ENCODE measurements around the gene MICALL1.
"Not testable (repeated sequence)": the region's sequence is repeated elsewhere in the genome, so short reads cannot be mapped to it uniquely, and the experiment has no call there.

Gene MICALL1

DNA sequence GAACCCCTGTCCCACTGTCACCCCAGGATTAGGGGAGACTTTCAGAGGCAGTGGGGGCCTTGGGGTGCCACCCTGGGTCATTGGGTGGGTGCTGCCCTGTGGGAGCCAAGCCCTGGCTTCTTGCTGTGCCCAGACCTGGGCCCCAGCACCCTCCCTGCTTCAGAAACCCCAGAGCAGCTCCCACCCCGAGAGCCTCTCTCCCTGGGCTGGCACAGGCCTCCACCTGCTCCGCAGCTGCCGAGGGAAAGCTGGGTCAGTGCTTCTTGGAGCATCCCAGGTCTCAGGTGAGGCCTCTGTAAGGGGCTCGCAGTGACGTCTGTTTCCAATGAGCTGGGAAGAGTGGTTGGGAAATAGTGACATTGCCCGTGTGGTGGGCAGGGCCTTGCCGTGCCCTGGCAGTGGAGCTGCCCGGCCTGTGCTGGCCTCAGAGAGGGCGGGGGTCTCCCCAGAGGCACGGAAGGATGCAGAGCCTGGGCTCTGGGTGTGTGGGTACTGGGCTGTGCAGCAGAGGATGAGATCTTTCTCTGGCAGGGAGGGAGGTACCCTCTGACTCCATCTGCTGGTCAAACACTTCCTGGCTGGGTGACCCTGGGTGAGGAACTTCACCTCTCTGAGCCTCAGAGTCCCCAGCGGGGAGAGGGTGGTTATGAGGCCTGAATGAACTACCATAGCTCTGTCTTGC is 24.3 kb downstream of the MICALL1 start:
- no peak for DNase-seq

DNA sequence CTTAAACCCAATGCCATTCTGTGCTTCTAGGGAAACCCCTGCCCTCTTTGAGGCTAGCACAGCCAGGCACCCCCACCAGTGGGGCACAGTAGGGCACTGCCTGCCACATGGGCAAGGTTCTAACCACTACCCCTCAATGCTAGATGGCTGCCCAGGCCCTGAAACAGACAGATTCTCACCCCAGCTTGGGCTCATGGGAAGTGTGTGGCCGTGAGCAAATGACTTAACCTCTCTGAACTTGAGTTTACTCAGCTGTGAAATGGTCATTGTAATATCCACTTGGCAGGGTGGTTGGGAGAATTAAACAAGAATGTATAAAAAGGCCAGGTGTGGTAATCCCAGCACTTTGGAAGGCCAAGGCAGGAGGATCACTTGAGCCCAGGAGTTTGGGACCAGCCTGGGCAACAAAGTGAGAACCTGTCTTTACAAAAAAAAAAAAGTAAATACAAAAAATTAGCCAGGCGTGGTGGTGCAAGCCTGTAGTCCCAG is 24.9 kb downstream of the MICALL1 start:
- no peak for DNase-seq

DNA sequence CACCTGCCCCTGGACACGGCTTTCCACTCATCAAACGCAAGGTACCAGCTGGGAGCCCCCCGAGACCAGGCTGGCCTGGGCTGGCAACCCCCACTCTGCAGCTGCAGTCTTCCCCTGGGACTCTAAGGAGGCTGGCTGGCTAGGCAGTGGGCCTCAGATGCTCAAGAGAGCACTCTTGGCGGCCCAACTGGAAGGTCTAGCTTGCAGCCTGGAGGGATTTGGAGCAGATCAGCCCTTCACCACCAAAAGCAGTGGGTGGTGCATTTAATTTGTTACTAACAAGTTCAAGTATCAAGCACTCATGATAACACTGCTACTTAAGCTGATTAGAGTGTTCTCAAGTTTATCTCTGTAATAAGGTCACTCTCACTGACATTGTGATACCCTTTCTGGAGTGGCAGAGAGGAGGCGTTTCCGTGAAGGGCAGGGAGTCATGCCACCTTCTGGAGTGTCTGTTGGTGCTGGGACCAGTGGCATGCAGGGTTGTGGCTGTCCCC is 25.8 kb downstream of the MICALL1 start:
- no peak for DNase-seq

DNA sequence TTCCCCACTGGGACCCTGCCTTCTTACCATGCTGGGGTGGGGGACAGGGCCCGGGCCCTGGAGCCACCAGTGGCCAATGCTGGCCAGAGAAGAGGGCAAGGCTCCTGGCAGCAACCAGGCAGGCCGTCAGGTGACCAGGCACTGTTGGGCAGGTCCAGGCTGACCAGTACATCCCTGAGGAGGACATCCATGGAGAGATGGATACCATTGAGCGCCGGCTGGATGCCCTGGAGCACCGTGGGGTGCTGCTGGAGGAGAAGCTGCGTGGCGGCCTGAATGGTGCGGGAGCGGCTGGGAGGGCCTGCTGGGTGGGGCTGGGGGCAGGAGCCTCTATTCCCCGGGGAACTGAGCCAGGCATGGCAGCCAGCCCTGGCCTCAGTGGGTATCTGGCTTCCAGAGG is 26.3 kb downstream of the MICALL1 start:
- DNase-seq: no peak

DNA sequence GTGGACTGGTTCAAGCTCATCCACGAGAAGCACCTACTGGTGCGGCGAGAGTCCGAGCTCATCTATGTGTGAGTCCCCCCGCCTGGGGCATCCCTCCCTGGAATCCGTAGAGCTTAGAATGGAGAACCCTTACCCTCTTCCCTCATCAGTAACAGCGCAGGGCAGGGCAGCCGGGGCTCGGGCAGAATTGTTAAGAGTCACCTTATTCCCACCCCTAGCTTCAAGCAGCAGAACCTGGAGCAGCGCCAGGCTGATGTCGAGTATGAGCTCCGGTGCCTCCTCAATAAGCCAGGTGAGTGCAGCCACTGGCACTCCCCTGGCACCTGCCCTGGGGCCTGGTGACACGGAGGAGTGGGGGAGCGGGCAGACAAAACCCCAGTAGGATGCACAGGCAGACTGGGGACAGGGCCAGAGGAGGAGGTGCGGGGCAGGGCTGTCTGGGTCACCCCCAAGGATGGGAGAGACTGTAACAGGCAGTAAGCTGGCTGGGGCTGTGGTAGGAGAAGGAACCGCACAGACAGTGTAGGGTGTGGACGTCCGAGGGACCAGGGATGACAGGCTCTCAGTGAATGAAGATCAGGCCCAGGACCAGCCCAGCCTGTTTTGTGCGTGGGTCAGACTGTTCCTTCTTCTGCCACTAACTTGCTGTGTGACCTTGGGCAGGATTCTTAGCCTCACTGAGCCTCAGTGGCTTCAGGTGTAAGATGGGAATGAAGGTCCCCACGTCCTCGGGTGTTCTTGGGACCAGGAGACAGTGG is 26.9 kb downstream of the MICALL1 start:
- DNase-seq: peak; percentile 14

DNA sequence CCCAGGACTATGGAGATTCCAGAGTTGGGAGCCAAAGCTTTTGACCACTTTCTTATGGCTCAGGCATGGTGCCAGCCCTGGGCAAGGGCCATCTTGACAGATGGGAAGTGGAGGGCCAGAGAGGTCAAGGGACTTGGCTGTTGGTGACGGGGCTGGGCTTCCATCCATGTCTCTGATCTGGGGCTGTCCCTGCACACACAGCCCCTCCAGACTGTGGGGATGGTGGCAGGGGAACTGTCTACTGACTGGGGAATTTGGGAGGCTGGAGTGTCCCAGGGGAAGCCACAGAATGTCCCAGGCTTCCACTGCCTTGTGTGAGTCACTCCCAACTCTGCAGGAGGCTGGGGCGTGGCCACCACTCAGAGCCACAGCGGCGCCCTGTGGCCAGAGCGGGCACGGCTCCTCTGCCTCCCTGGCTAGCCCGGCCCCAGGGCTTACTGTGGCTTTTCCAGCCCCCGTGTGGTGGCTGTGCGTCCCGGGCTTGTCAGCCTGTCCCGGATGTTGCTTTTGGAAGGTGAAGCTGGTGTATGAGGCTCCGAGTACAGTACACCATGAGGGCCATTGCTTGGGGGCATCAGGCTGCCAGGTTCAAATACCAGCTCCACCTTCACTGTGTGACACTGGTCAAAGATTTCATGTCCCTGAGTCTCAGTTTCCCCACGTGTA is 27.7 kb downstream of the MICALL1 start:
- DNase-seq: peak; percentile 18

DNA sequence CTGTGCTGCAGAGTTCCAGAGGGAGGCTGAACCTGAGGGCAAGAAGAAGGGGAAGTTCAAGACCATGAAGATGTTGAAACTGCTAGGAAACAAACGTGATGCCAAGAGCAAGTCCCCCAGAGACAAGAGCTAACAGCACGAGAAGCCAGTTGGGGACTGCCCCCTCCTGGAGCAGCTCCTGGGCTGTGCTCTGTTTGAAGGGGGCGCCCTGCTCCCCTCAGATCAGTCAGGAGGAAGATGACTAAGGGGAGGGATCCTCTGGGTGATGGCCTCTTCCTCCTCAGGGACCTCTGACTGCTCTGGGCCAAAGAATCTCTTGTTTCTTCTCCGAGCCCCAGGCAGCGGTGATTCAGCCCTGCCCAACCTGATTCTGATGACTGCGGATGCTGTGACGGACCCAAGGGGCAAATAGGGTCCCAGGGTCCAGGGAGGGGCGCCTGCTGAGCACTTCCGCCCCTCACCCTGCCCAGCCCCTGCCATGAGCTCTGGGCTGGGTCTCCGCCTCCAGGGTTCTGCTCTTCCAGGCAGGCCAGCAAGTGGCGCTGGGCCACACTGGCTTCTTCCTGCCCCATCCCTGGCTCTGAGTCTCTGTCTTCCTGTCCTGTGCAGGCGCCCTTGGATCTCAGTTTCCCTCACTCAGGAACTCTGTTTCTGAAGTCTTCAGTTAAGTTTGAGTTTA is 34.7 kb downstream of the MICALL1 start:
- DNase-seq: no peak

DNA sequence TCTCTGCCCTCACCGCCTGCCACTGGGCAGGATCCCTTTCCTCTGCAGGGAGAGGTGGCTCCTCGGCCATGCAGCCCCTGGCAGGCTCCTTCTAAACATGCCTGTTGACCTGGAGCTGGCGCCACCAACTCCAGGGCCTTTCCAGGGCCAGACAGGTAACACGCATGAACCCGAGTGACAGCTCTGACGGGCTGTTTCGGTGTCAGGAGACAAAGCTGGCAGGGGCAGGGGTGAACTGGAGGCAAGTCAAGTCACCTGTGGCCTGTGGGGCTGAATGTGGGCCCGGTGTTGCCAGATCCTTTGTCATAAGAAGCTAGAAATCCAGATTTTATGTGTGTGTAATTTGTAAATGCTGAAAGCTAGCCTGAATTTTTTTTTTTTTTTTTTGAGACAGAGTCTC is 36.0 kb downstream of the MICALL1 start:
- no peak for DNase-seq

DNA sequence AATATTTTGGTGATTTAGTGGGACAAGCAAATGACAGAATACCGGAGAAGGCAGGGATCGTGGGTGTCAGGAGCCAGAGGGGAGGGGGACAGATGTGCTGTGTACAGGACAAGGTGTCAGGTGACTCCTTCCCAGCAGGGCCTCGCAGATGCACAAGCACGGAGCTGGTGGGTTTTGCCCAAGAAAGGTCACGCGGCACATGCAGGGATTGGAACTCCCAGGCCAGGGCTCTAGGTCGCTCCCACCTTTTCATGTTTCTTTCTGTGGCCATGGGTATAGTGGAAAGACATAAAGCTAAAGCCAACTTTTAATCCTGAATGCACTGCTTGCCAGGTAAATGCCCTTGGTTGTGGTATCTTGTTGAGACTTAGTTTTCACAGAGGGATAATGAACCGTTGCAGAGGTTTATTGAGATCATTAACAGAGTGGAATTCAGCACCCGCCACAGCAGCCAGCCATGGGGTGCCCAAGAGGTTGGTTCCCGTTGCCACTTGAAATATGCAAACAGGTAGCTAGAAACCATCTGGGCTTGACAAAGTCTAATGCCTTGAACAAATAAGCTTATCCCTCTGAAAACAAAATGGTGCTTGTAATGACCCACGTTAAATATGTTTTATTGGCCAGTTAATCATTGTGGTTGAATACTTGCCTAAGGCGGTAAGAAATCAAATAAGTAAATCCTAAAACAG is 37.2 kb downstream of the MICALL1 start:
- no peak for DNase-seq

DNA sequence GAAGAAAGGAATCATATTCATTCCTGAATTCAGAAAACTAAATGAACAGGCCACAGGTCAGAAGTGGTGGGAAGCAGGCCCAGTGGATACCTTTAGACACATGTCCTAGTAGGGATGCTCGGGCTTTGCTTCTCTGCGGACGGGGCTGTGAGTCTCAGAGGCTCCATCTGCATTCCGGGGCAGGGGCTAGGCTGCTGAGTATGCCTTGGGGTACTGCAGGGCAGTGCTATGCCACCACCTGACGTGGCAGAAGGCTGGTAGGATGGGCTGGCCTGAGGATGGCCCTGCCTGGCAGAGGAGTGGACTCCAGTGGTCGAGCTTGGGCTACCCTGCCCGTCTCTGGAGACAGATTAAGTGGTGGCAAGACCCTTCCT is 37.7 kb downstream of the MICALL1 start:
- DNase-seq: no peak

DNA sequence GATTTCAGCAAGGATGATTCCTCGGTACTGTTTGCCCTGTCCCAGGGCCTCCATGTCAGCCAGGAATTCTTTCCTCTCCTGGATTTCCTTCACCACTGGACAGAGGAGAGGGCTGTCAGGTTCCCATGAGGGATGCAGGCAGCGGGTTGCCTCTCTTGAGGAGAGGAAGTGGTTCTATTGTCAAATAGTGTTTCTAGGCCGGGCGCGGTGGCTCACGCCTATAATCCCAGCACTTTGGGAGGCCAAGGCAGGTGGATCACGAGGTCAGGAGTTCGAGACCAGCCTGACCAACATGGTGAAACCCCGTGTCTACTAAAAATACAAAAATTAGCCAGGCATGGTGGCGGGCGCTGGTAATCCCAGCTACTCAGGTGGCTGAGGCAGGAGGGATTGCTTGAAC is 38.3 kb downstream of the MICALL1 start:
- not testable (repeated sequence) for DNase-seq

DNA sequence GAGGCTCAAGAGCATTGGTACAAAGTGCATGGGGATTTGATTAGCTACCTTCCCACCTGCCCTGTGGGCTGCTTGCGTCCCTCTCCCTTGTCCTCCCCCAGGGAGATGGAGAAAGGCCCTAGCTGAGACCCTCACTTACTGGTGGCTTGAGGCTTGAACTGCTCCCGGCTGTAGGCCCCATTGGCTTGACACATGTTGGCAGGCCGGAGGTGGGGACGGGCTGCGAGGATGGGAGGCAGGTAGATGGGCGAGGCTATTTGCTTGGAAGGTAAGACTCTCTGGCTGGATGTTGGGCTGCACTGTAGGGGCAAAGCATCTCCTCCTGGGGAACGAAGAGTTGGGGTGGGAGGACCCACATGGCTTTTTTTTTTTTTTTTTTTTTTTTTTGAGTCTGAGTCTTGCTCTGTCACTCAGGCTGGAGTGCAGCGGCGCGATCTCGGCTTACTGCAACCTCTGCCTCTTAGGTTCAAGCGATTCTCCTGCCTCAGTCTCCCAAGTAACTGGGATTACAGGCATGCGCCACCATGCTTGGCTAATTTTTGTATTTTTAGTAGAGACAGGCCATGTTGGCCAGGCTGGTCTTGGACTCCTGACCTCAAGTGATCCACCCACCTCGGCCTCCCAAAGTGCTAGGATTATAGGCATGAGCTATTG is 41.2 kb downstream of the MICALL1 start:
- DNase-seq: not testable (repeated sequence)

DNA sequence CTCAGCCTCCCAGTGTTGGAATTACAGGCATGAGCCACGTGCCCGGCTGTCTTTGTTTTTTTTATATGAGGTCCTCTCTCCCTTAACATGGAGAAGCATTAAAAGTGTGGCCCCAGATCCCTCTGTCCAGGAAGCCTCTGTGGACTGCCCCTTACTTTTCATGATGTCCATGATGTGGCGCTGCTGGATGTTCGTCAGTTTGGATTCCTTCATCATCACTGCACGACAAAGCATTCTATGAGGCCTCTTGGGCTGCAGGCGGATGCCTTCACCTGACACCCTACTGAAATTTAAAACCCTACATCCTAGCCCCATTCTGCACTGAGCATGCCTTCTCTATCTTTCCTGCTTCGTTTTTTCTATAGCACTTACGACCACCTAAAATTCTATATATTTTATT is 45.2 kb downstream of the MICALL1 start:
- DNase-seq: no peak

DNA sequence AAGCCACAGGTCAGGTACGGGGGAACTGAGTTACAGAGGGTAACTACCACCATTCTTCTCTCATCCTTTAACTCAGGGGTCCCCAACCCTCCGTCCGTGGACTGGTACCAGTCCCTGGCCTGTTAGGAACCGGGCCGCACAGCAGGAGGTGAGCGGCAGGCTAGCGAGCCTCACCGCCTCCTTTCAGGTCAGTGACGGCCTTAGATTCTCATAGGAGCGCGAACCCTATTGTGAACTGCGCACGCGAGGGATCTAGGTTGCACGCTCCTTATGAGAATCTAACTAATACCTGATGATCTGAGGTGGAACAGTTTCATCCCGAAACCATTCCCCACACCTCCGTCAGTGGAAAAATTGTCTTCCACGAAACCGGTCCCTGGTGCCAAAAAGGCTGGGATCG is 46.5 kb downstream of the MICALL1 start:
- DNase-seq: not testable (repeated sequence)

DNA sequence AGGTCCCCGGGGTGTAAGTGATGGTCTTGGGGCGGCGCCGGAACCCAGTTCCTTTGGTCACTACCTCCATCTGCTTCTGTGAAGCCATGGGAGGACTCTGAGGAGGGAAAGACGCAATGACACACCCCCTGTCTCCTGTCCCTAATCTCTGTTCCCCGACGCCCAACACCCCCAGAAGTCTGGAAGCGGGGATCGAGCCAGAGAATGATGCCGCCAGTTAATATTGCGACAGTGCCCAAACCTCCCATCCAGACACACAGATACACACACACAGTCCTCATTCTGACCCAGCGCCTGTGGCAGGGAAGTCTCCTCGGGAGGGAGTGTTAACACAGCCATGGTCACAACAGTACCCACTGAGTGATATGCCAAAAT is 47.0 kb downstream of the MICALL1 start:
- DNase-seq: no peak

DNA sequence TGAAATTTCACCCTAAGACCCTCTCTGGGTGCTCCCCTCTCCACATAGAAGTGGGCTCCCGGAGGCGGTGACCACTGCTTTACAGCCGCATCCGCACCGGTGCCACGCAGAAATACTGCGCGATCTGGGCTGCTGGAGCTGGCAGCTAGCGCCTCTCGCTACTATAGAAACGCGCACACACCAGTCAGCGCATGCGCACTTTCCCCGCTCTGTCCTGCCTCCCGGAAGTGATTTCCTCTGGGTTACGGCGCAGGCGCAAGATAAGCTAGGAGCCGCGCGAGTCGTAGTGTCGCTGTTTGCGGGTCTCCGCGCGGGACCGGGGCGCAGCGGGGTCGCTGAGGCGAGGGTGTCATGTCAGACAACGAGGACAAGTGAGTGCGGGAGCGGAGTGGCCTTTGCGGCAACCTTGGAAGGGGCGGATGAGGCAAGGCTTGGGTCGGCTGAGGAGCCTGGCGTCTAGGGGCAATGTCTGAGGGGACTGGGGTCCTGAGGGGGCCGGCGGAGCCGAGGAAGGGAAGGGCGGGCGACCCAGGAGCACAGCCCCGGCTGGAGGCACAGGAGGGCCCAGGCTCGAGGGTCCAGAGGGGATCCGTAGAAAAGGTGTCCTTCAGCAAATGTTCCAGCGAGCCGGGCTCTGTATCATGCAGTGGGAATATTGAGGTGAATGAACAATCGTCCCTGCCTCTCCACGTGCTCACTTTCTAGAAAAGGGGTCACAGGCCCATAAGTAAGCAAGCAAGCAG is 47.5 kb downstream of the MICALL1 start, which contains the start of the genes C22orf23 and POLR2F:
TSS of gene C22orf23 (minus strand) at position 165 of the 743 bp plus-strand sequence. CDS start 452 bp downstream, outside the sequence.
TSS of gene POLR2F (plus strand) at position 263 of the 743 bp plus-strand sequence. CDS start at position 352, 89 bp downstream.
- DNase-seq: peak; percentile 75

DNA sequence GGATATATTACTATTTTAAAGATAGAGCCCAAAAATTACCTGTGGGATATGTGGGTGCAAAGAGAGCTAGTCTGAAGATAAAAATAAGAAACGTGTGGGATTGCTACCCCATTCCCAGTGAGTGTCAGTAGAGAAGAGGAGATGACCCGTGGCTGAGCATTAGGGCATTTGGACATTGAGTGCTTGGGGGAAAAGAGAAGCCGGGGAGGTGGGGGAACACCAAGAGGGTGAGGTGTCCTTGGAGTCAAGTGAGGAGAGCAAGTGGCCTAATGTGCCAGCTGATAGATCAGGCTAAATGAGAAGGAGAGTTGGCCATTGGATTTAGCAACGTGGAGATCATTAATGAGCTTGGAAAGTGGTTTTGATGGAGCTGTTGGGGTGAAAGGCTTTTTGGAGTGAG is 48.6 kb downstream of the MICALL1 start:
- no peak for DNase-seq

DNA sequence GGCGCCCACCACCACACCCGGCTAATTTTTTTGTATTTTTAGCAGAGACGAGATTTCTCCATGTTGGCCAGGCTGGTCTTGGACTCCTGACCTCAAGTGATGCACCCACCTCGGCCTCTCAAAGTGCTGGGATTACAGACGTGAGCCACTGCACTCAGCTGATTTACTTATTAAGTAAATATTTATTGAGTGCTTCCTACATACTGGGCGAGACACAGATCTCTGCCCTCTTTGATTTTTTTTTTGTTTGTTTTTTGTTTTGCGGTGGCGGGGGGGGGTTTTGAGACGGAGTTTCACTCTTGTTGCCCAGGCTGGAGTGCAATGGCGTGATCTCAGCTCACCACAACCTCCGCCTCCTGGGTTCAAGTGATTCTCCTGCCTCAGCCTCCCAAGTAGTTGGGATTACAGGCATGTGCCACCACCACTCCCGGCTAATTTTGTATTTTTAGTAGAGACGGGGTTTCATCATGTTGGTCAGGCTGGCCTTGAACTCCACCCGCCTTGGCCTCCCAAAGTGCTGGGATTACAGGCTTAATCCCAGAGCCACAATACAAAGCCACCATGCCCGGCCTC is 49.8 kb downstream of the MICALL1 start:
- DNase-seq: not testable (repeated sequence)

DNA sequence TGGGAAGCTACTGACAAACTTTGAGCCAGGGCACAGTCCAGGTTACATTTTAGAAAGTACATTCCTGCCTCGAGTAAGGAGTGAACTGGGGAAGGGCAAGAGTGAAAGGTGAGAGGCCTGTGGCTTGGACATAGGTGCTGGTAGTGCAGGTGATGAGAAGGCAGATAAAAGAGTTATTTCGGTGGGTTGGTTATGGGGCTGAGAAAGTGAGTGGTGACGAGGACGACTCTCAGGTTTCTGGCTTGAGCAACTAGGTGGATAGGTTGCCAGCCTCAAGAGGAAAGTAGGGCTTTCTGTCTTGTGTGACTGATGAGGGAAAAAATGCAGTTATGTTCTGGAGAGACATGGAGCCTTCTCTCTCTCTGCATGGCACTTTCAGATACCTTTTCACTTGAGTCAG is 51.1 kb downstream of the MICALL1 start:
- DNase-seq: no peak

DNA sequence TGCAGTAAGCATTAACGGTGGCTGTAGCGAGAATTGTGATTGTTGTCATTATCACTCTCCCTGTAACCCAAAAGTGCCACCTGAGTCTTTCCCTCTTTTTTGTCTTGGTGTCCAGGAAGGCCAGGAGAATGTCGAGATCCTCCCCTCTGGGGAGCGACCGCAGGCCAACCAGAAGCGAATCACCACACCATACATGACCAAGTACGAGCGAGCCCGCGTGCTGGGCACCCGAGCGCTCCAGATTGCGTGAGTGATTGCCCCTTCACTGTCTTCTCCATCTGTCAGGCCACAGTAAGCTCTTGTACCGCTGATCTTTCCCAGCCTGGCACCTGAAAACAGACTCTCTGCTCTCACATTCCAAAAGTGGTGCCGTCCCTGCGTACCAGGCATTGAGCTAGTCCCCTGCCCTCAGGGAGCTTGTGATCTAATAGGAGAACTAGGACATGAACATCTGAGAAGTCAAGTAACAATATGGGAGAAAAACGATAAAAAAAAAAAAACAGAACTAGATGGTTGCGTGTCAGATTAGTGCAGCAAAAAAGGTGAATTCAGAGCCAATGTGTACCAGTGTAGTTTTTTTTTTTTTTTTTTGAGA is 53.2 kb downstream of the MICALL1 start:
- DNase-seq: no peak

Data from NCI-H2107 (cell line).